DOHH2 (cell line): ENCODE measurements around the gene AUTS2.

Experiments
- CTCF ChIP-seq: fragments of 200-600 bp; sonication (generic); IDR thresholded peaks from one replicate; pipeline ENCODE4 v1.5.1; 2014; ENCODE audit warnings: antibody characterized with exemption, mild to moderate bottlenecking, low read depth, low read length; ENCODE audit not compliant: poor library complexity, severe bottlenecking
- EZH2phosphoT487 ChIP-seq: fragments of 200-600 bp; sonication (generic); IDR thresholded peaks from 2 replicates; pipeline ENCODE4 v1.6.1; 2017; ENCODE audit warnings: borderline replicate concordance, mild to moderate bottlenecking, antibody characterized with exemption, low read length, moderate library complexity, mixed read lengths

GRCh38 chr7:70015353-70015752 is 417.1 kb downstream of the AUTS2 start:
- TF ChIP-seq CTCF = no peak
- no peak for TF ChIP-seq EZH2phosphoT487
